Gastrocnemius medialis (tissue), 4 donors: ENCODE measurements around the gene LOC128125822.

ENCODE experiments used
- CTCF ChIP-seq, 5 experiments: fragments of 450-650 bp in 3 of 5; fragments of 200-600 bp in 2 of 5; sonication (generic) in 2 of 5; IDR thresholded peaks in 4 of 5; conservative IDR thresholded peaks in 1 of 5; 1 replicate in 4 of 5; 2 replicates in 1 of 5; pipeline ENCODE4 v1.5.1; 2016 to 2019; ENCODE audit warnings: antibody characterized with exemption in 5 of 5, mild to moderate bottlenecking in 3 of 5, moderate library complexity in 3 of 5
- POLR2A ChIP-seq, 2 donors: fragments of 450-650 bp; IDR thresholded peaks; one replicate each; pipeline ENCODE4 v1.6.1; 2017; ENCODE audit warnings: antibody characterized with exemption in 2 of 2, mild to moderate bottlenecking in 2 of 2, moderate library complexity in 2 of 2

GRCh38 chr6:63565058-63565726, 7.1 kb upstream of the LOC128125822 start:
- TF ChIP-seq CTCF (IDR thresholded peaks at IDR 0.05 in 4 of 5, conservative IDR thresholded peaks at IDR 0.05 in 1 of 5), result no peak
- TF ChIP-seq POLR2A (IDR thresholded peaks at IDR 0.05), result no peak
